ENCODE data around the gene TUBB3.

TUBB3 gene

DNA sequence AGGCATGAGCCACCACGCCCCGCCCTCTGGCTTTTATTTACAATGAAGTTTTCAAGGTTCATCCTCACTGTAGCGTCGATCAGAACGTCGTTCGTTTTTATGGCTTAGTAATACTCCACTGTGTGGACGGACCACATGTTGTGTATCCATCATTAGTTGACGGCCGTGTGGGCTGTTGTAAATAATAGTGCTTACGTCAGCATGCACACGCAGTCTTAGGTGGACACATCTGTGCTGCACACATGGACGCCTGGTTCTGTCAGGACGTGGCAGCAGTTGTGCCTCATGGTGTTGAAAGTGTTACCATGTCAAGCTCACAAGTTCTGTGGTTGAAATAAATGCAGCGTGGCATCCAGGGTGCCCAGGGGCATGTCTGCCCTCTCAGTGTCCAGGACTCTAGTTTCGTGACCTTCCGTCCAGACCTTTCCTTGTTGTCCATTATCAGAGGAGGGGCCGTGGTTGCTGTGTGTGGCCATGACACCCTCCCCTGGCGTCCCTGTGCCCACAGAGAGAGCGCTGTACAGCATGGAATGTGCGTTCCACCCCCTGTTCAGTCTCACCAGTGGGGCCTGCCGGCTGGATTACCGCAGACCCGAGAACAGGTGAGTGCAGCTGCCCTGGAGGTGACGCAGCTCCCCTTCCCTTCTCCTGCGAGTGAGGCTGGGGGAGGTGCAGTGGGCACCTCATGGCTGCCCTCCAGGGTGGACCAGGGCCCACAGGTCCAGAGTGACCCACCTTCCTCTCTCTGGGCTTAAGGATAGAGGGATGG is 27.5 kb upstream of the TUBB3 start:
- Mint-ChIP-seq H3K27me3 (no peaks in the 10 kb centered on the region), H3K4me3 (no peak overlapping the region), H3K9me3 (no peaks in the 10 kb centered on the region), H3K4me1 (no peaks in the 10 kb centered on the region), H3K27ac (no peak overlapping the region), H3K36me3 (peaks cover 41% of the 10 kb centered on the region)
- no peak for ATAC-seq

GRCh38 chr16:89897204-89897603 is 25.9 kb upstream of the TUBB3 start:
- Mint-ChIP-seq H3K4me1 (no peaks in the 10 kb centered on the region), H3K4me3 (no peak overlapping the region), H3K27ac (no peak overlapping the region), H3K9me3 (no peaks in the 10 kb centered on the region), H3K36me3 (peaks cover 36% of the 10 kb centered on the region), H3K27me3 (no peaks in the 10 kb centered on the region)
- ATAC-seq = no peak

DNA sequence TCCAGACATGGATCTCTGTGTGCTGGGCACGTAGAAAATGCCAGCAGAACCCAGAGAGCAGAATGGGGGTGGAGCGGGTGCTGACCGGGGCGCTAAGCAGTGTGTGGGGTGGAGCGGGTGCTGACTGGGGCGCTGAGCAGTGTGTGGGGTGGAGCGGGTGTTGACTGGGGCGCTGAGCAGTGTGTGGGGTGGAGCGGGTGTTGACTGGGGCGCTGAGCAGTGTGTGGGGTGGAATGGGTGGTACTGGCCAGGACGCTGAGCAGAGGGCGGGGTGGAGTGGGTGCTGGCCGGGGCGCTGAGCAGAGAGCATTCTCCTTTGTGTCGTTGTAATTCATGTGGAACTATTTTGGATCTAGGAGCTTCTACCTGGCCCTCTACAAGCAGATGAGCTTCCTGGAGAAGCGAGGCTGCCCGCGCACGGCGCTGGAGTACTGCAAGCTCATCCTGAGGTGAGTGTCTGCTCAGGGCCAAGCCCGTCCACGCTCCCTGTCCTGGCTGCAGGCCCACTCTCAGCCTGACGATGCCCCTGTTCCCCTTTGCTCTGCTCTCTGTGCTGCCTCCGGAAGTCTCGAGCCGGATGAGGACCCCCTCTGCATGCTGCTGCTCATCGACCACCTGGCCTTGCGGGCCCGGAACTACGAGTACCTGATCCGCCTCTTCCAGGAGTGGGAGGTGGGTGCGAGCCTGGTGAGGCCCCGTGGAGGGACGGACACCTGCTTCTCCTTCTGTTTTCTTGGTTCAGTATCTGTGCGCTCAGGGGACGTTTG is 24.8 kb upstream of the TUBB3 start:
- Mint-ChIP-seq H3K4me3 (no peak overlapping the region), H3K9me3 (no peaks in the 10 kb centered on the region), H3K27me3 (no peaks in the 10 kb centered on the region), H3K4me1 (no peaks in the 10 kb centered on the region), H3K27ac (no peak overlapping the region), H3K36me3 (peaks cover 36% of the 10 kb centered on the region)
- ATAC-seq = no peak

- H3K9me3 Mint-ChIP-seq = no peaks in the 10 kb centered on the region
- H3K27me3 Mint-ChIP-seq = no peaks in the 10 kb centered on the region
- no peak overlapping the region for H3K4me3 Mint-ChIP-seq
- H3K4me1 Mint-ChIP-seq = no peaks in the 10 kb centered on the region
- H3K36me3 Mint-ChIP-seq = peaks cover 41% of the 10 kb centered on the region
- H3K27ac Mint-ChIP-seq = no peak overlapping the region
- ATAC-seq = no peak
Measured at GRCh38 chr16:89899879-89900481, 23.2 kb upstream of the TUBB3 start.

DNA sequence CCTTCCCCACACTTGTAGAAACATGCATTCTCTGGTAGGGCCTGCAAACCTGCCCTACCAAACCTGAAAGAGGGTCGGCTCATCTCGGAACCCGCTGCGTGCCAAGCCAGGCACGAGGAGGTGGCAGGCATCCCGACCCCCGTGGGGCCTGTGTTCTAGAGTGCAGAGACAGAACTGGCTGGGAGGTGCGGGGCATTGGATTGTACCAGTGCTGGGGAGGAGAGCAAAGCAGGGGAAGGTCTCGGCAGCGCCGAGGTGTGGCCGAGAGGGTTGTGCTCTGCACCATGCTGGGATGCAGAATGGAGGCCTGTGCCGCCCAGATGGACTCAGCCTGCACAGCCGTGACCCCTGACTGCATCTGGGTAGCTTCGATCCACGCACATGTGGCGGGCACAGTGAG is 22.3 kb upstream of the TUBB3 start:
- Mint-ChIP-seq H3K9me3 (no peaks in the 10 kb centered on the region), H3K27me3 (no peaks in the 10 kb centered on the region), H3K27ac (no peak overlapping the region), H3K4me3 (no peak overlapping the region), H3K4me1 (no peaks in the 10 kb centered on the region), H3K36me3 (peaks cover 49% of the 10 kb centered on the region)
- ATAC-seq = no peak

GRCh38 chr16:89902980-89903379 is 20.2 kb upstream of the TUBB3 start:
- no peaks in the 10 kb centered on the region for H3K4me1 Mint-ChIP-seq
- no peaks in the 10 kb centered on the region for H3K27me3 Mint-ChIP-seq
- H3K27ac Mint-ChIP-seq = no peak overlapping the region
- peaks cover 52% of the 10 kb centered on the region for H3K36me3 Mint-ChIP-seq
- no peaks in the 10 kb centered on the region for H3K9me3 Mint-ChIP-seq
- ATAC-seq = no peak
- H3K4me3 Mint-ChIP-seq = no peak overlapping the region

GRCh38 chr16:89903908-89904515 is 19.1 kb upstream of the TUBB3 start:
- Mint-ChIP-seq H3K4me1 (peaks cover 6% of the 10 kb centered on the region), H3K4me3 (no peak overlapping the region), H3K27me3 (no peaks in the 10 kb centered on the region), H3K36me3 (peaks cover 52% of the 10 kb centered on the region), H3K9me3 (no peaks in the 10 kb centered on the region), H3K27ac (no peak overlapping the region)
- no peak for ATAC-seq

- H3K9me3 Mint-ChIP-seq = no peaks in the 10 kb centered on the region
- H3K4me3 Mint-ChIP-seq = no peak overlapping the region
- peaks cover 56% of the 10 kb centered on the region for H3K36me3 Mint-ChIP-seq
- no peak overlapping the region for H3K27ac Mint-ChIP-seq
- H3K27me3 Mint-ChIP-seq = no peaks in the 10 kb centered on the region
- ATAC-seq = no peak
- peaks cover 14% of the 10 kb centered on the region for H3K4me1 Mint-ChIP-seq
Measured at GRCh38 chr16:89904606-89905510, 18.3 kb upstream of the TUBB3 start.

DNA sequence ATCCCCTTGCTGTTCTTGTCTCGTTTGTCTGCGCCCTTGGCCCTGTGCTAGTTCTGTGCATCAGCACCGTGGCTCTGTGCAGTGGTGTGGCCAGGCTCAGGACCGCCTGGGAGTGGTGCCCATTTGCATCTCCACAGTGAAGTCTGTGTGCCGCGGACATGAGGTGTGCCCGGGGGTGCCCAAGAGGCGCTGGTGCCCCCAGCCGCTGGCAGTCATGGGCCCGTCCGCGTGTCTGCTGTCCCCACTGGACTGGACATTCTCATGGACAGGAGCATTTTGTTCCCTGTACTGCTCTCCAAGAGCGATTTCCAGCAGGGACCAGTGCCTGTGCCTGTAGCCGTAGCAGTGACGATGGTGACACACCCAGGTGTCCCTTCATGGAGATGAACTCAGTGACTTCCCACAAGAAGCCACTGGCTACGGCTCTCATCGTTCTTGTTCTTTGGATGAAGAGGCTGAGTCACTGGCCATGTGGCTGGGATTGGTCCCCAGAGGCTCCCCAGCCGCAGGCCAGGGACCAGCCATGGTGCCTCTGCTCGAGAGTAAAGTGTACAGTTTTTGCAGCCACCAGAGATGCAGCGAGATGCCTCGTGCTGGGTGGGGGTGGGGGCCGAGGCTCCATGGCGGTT is 17.5 kb upstream of the TUBB3 start:
- Mint-ChIP-seq H3K36me3 (peaks cover 59% of the 10 kb centered on the region), H3K9me3 (no peaks in the 10 kb centered on the region)

GRCh38 chr16:89906140-89907025 is 16.8 kb upstream of the TUBB3 start:
- no peak overlapping the region for H3K4me3 Mint-ChIP-seq
- peaks cover 60% of the 10 kb centered on the region for H3K36me3 Mint-ChIP-seq
- ATAC-seq = no peak
- H3K27ac Mint-ChIP-seq = no peak overlapping the region
- H3K9me3 Mint-ChIP-seq = no peaks in the 10 kb centered on the region
- H3K27me3 Mint-ChIP-seq = no peaks in the 10 kb centered on the region
- peaks cover 24% of the 10 kb centered on the region for H3K4me1 Mint-ChIP-seq

More for the DNA sequence above, 17.5 kb upstream of the TUBB3 start:
- peaks cover 21% of the 10 kb centered on the region for H3K4me1 Mint-ChIP-seq
- no peak overlapping the region for H3K4me3 Mint-ChIP-seq
- ATAC-seq = no peak
- H3K27ac Mint-ChIP-seq = no peak overlapping the region
- H3K27me3 Mint-ChIP-seq = no peaks in the 10 kb centered on the region

- Mint-ChIP-seq H3K4me3 (no peak overlapping the region), H3K36me3 (peaks cover 68% of the 10 kb centered on the region), H3K4me1 (peaks cover 25% of the 10 kb centered on the region), H3K9me3 (no peaks in the 10 kb centered on the region), H3K27me3 (no peaks in the 10 kb centered on the region), H3K27ac (no peak overlapping the region)
- no peak for ATAC-seq
Measured at GRCh38 chr16:89907055-89907814, 15.9 kb upstream of the TUBB3 start.

GRCh38 chr16:89908236-89908635 is 14.9 kb upstream of the TUBB3 start:
- Mint-ChIP-seq H3K36me3 (peaks cover 73% of the 10 kb centered on the region), H3K27me3 (no peaks in the 10 kb centered on the region), H3K4me1 (peaks cover 25% of the 10 kb centered on the region), H3K4me3 (no peak overlapping the region), H3K27ac (peak overlapping the region; percentile 63), H3K9me3 (no peaks in the 10 kb centered on the region)
- ATAC-seq = no peak
